Right lobe of liver (tissue), 6 donors: Measurements from ENCODE around the gene GALNT2. TPM values are rescaled to one million over a fixed set of nuclear protein-coding genes. Genes with fewer than 3 reads are reported as not detected.

Experiments used
- ATAC-seq, 4 donors: fragments of 200-7000 bp; cut with Tn5 transposase; one replicate each; pipeline ENCODE4 v1.9.1; 2020; ENCODE audit warnings: mild to moderate bottlenecking in 4 of 4, moderate library complexity in 4 of 4
- DNase-seq, 3 donors: peaks; one replicate each; pipeline ENCODE4 v3.0.0-alpha.2; 2020
- H3K27ac ChIP-seq, 3 donors: fragments of 200-600 bp; one replicate each; pipeline ENCODE4 v1.8.0; 2022
- H3K27me3 ChIP-seq, 2 donors: fragments of 200-600 bp; one replicate each; pipeline ENCODE4 v1.8.0; 2022
- H3K36me3 ChIP-seq, 4 donors: fragments of 200-600 bp; sonication (generic) in 1 of 4; one replicate each; pipeline versions ENCODE4 v1.5.1 to v1.8.0; 2017 to 2022; ENCODE audit warnings: control low read depth in 1 of 4
- H3K4me1 ChIP-seq, 4 donors: fragments of 200-600 bp; sonication (generic) in 1 of 4; one replicate each; pipeline versions ENCODE4 v1.5.1 to v1.8.0; 2017 to 2022; ENCODE audit warnings: control low read depth in 1 of 4
- H3K4me3 ChIP-seq, 3 donors: fragments of 200-600 bp; one replicate each; pipeline ENCODE4 v1.8.0; 2022
- H3K9me3 ChIP-seq, 4 donors: fragments of 200-600 bp; sonication (generic) in 1 of 4; one replicate each; pipeline versions ENCODE4 v1.5.1 to v1.8.0; 2017 to 2022; ENCODE audit warnings: control low read depth in 1 of 4
- CTCF ChIP-seq, 4 donors: fragments of 200-600 bp in 3 of 4; fragments of 450-650 bp in 1 of 4; IDR thresholded peaks; one replicate each; pipeline versions ENCODE4 v1.5.1 to v1.8.0; 2016 to 2022; ENCODE audit warnings: antibody characterized with exemption in 4 of 4, mild to moderate bottlenecking in 2 of 4
- POLR2A ChIP-seq: fragments of 450-650 bp; IDR thresholded peaks from one replicate; pipeline ENCODE4 v1.6.1; 2017; ENCODE audit warnings: antibody characterized with exemption, mild to moderate bottlenecking
- WGBS: methylation state at CpG from one replicate; pipeline ENCODE4 v1.1.6; 2018; ENCODE audit warnings: low coverage, low lambda C conversion rate; ENCODE audit not compliant: insufficient coverage; ENCODE audit errors: missing lambda C conversion rate; 5-methylcytosine and 5-hydroxymethylcytosine counted together
- intact Hi-C, 2 donors: fragments of 100-400 bp; cut with DNase I; formaldehyde crosslinking; loops; one replicate each; pipeline versions ENCODE4 v1.11.2 to v1.14.1; 2022
- total RNA-seq, 6 experiments: library from RNA; depleted of rRNA in 2 of 6; stranded (reverse); fragments of >200 nt in 2 of 6; fragmentation: NEBNext Ultra II Directional in 3 of 6; extraction: Animal tissue kit (Norgen Biotek cat#: 25700) in 3 of 6; gene quantifications; one replicate each; pipeline versions ENCODE4 v1.1.0 to v1.2.4, GENCODE V29; 2016 to 2023
- donor health status: DM: no; HTN: yes; CAD: no.
- donor health status: DM: no; HTN: no; CAD: no.
- donor health status: DM: no; HTN: no; CAD: no.
- donor health status: DM: no; HTN: yes; CAD: no.
- donor health status: DM: no; HTN: yes; CAD: no.

The GALNT2 gene
- total RNA-seq, 6 experiments from 2014 or later, result 58.0 to 152 (median 131) TPM

DNA sequence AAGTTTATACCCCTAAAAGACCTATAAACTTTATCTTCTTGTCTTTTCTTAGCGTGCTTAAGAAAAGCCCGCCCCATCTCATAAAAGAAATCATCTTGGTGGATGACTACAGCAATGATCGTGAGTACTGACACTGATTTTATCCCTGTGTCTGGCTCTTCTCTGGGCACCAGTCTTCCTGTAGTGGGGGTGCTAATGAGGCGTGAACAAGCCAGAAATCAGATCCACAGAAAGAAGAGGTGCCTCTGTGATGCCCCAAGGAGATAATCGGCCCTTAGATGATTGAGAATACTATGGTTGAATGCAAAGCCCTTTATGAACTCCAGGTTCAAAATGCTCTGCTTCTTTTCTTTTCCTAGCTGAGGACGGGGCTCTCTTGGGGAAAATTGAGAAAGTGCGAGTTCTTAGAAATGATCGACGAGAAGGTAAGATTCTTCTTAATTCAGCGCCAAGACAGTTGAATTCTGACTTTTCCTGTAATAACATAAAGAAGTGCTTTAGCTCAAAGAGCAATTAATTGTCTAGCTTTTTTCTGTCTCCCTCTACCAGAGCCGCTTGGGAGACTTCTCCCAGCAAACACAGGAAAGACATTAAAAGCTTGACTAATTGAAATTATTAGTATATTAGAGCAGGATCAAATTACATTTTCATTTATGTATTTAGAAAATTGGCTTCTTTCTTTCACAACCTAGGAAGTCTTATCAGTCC lies 169.4 kb downstream of the GALNT2 start:
- Histone ChIP-seq H3K36me3 (peaks cover 0 to 14% (median 5%) of the 10 kb centered on the region in 4 donors), H3K9me3 (no peaks in the 10 kb centered on the region), H3K4me1 (no peaks in the 10 kb centered on the region), H3K27me3 (no peaks in the 10 kb centered on the region), H3K4me3 (no peak overlapping the region), H3K27ac (no peak overlapping the region)
- no peak for ATAC-seq
- TF ChIP-seq CTCF (IDR thresholded peaks at IDR 0.05), result no peak
- TF ChIP-seq POLR2A, result no peak
- intact Hi-C loops, result no loop called here
- DNase-seq, result no peak
- 94% methylated on average over 11 of the region's 11 CpGs for WGBS

- H3K4me1 ChIP-seq, result no peaks in the 10 kb centered on the region
- no peak for ATAC-seq
- no peak overlapping the region for H3K27ac ChIP-seq
- WGBS, result 76% methylated on average over 3 of the region's 3 CpGs
- no peak for TF ChIP-seq CTCF (IDR thresholded peaks at IDR 0.05)
- no peak for TF ChIP-seq POLR2A
- intact Hi-C loops, result no loop called here
- H3K4me3 ChIP-seq, result no peak overlapping the region
- H3K9me3 ChIP-seq, result no peaks in the 10 kb centered on the region
- no peak for DNase-seq
- H3K36me3 ChIP-seq, result peaks cover 0 to 14% (median 5%) of the 10 kb centered on the region in 4 donors
- no peaks in the 10 kb centered on the region for H3K27me3 ChIP-seq
Measured at GRCh38 chr1:230237009-230237370, 170.0 kb downstream of the GALNT2 start.

GRCh38 chr1:230237805-230238204 lies 170.8 kb downstream of the GALNT2 start:
- WGBS, result 100% methylated on average over 5 of the region's 5 CpGs
- DNase-seq, result no peak
- TF ChIP-seq CTCF (IDR thresholded peaks at IDR 0.05) (no peak), POLR2A (no peak)
- no peaks in the 10 kb centered on the region for H3K4me1 ChIP-seq
- no peak overlapping the region for H3K4me3 ChIP-seq
- H3K27ac ChIP-seq, result no peak overlapping the region
- peaks cover 0 to 16% (median 6%) of the 10 kb centered on the region in 4 donors for H3K36me3 ChIP-seq
- H3K9me3 ChIP-seq, result no peaks in the 10 kb centered on the region
- no peaks in the 10 kb centered on the region for H3K27me3 ChIP-seq
- ATAC-seq, result no peak
- intact Hi-C loops, result no loop called here

DNA sequence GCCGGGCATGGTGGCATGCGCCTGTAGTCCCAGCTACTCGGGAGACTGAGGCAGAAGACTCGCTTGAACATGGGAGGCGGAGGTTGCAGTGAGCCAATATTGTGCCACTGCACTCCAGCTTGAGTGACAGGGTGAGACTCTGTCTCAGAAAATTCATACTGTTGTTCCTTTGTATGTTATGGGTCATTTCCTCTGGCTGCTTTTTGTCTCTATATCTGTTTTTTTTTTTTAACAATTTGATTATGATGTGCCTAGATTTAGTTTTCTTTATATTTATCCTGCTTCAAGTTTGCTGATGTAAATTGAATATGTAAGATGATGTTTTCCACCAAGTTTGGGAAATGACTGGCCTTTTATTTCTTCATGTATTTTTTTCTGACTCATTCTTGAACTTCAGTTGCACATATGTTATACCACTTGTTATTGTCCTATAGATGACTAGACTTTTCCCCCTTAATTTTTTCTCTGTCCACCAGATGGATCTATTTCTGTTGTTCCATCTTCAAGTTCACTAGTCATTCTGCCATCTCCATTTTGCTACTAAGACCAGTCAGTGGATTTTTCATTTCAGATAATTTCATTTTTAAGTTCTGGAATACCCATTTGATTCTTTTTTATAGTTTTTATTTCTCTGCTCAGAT lies 173.5 kb downstream of the GALNT2 start:
- no peaks in the 10 kb centered on the region for H3K9me3 ChIP-seq
- intact Hi-C loops, result no loop called here
- H3K4me1 ChIP-seq, result no peaks in the 10 kb centered on the region
- ATAC-seq (no peak), DNase-seq (no peak)
- 98% methylated on average over 5 of the region's 5 CpGs for WGBS
- no peaks in the 10 kb centered on the region for H3K27me3 ChIP-seq
- no peak overlapping the region for H3K27ac ChIP-seq
- no peak overlapping the region for H3K4me3 ChIP-seq
- no peak for TF ChIP-seq CTCF (IDR thresholded peaks at IDR 0.05)
- no peak for TF ChIP-seq POLR2A
- H3K36me3 ChIP-seq, result peaks cover 4 to 30% (median 17%) of the 10 kb centered on the region in 4 donors
